GOT3 (cell line): ENCODE measurements around the gene FUT2.

Source experiments
- DNase-seq: peaks from one replicate; lab custom pipeline; 2025; ENCODE audit warnings: mixed read lengths; lab: John Stamatoyannopoulos, UW

FUT2 gene

GRCh38 chr19:48726556-48726955 lies 30.8 kb downstream of the FUT2 start:
- DNase-seq: no peak

- DNase-seq: no peak
Observed at GRCh38 chr19:48728911-48729664, 33.3 kb downstream of the FUT2 start.

GRCh38 chr19:48731452-48731851 lies 35.7 kb downstream of the FUT2 start:
- DNase-seq: no peak

GRCh38 chr19:48734625-48735024 lies 38.9 kb downstream of the FUT2 start:
- DNase-seq: no peak

GRCh38 chr19:48735031-48735615 lies 39.4 kb downstream of the FUT2 start:
- DNase-seq: no peak

GRCh38 chr19:48737360-48737998 lies 41.7 kb downstream of the FUT2 start:
- DNase-seq: no peak

- DNase-seq: peak; percentile 51
Observed at GRCh38 chr19:48738557-48739403, 43.0 kb downstream of the FUT2 start.

- no peak for DNase-seq
Observed at GRCh38 chr19:48739404-48740163, 43.8 kb downstream of the FUT2 start.

GRCh38 chr19:48740164-48740972 lies 44.6 kb downstream of the FUT2 start, which contains the start of gene RASIP1:
RASIP1 (minus strand) TSS chr19:48740610; CDS start chr19:48740282, 328 bp downstream.
- no peak for DNase-seq

- DNase-seq: no peak
Observed at GRCh38 chr19:48741129-48741999, 45.6 kb downstream of the FUT2 start.

- DNase-seq: no peak
Observed at GRCh38 chr19:48742096-48742495, 46.3 kb downstream of the FUT2 start.

GRCh38 chr19:48745208-48745995 lies 49.6 kb downstream of the FUT2 start:
- no peak for DNase-seq

- DNase-seq: no peak
Observed at GRCh38 chr19:48746110-48746509, 50.3 kb downstream of the FUT2 start.

- no peak for DNase-seq
Observed at GRCh38 chr19:48746738-48747575, 51.2 kb downstream of the FUT2 start, which contains the start of gene IZUMO1. IZUMO1 (minus strand) TSS chr19:48746909; CDS start chr19:48745859, 1,050 bp downstream.

- no peak for DNase-seq
Observed at GRCh38 chr19:48749571-48750198, 53.9 kb downstream of the FUT2 start.

- no peak for DNase-seq
Observed at GRCh38 chr19:48750351-48750750, 54.6 kb downstream of the FUT2 start.
